ENCODE results near the gene TOM1. TPM values are rescaled to one million over a fixed set of nuclear protein-coding genes. Genes with fewer than 3 reads are reported as not detected.

The TOM1 gene
- total and polyA plus RNA-seq, 2 of the 13 experiments (the other 11 are each of a cell fraction or from before 2014, with no cell fraction given): 30.8 to 87.3 TPM

- TF ChIP-seq TCF7 (IDR thresholded peaks at IDR 0.05; ENCODE audit: low read depth) (no peak), SATB2 (CRISPR knock-in tag; IDR thresholded peaks at IDR 0.05) (no peak), U2AF2 (IDR thresholded peaks at IDR 0.05; ENCODE audit: low read depth, low read length) (no peak), ZNF263 (CRISPR knock-in tag; IDR thresholded peaks at IDR 0.05) (no peak), RFX5 (IDR thresholded peaks at IDR 0.05; ENCODE audit: low read depth, low read length) (no peak), ZMYM4 (CRISPR knock-in tag; IDR thresholded peaks at IDR 0.05) (no peak), FOXJ3 (CRISPR knock-in tag; IDR thresholded peaks at IDR 0.05; ENCODE audit: borderline replicate concordance) (no peak), PAX8 (CRISPR knock-in tag; IDR thresholded peaks at IDR 0.05; ENCODE audit: borderline replicate concordance) (no peak), MLLT10 (CRISPR knock-in tag; IDR thresholded peaks at IDR 0.05) (no peak), SP140L (CRISPR knock-in tag; IDR thresholded peaks at IDR 0.05; ENCODE audit: borderline replicate concordance) (no peak)
These were observed 24.4 kb downstream of the TOM1 start (continued) for GRCh38 chr22:35324067-35324466.

DNA sequence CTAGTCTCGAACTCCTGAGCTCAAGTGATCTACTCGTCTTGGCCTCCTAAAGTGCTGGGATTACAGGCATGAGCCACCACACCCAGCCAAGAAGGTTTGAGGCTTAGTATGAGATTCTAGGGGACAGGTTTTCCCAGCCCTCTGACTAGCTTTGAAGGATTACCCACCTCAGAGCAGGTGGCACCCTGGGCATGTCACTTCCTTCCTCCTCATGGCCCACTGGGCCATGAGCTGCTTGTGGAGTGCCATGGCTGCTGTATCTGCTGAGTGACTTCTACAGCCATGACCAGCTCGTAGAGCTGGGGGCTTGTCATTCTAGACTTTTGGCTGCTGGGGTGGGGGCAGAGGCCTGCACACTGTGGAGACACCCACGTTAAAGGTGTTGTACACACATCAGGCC, 25.1 kb downstream of the TOM1 start:
- H3K9me3 ChIP-seq (ENCODE audit: low read length): no peaks in the 10 kb centered on the region
- BruUV-seq (replicated peaks): no TSS peak
- DNase-seq (ENCODE audit: low spot score) (no peak), FAIRE-seq (no peak), ATAC-seq (no peak)
- H3K4me2 ChIP-seq (ENCODE audit: low read depth, low read length): no peak overlapping the region
- in situ Hi-C loops (cut with HindIII; ENCODE audit: extremely low pct_ligation_motif_present, low pct_unique_long_range_greater_than_20kb) (no loop called here), intact Hi-C loops (cut with micrococcal nuclease; ENCODE audit: unreplicated experiment) (loop anchor here (5.0 kb wide), 1 partner anchor 67 kb away; the partner anchor contains the start of gene HMGXB4)
- no peaks in the 10 kb centered on the region for H4K20me1 ChIP-seq (ENCODE audit: insufficient read depth, low read length)
- WGBS (ENCODE audit: low lambda C conversion rate): 94% methylated on average over 4 of the region's 4 CpGs
- H3K36me3 ChIP-seq (replicated peaks in 1 of 2; ENCODE audit: control insufficient read depth in 1 of 2, insufficient read depth in 2 of 2, low read length in 2 of 2): peaks cover 36 to 66% of the 10 kb centered on the region in 2 experiments
- no peak overlapping the region for H3K9ac ChIP-seq (ENCODE audit: insufficient read depth, low read depth, low read length)
- no peaks in the 10 kb centered on the region for H3K27me3 ChIP-seq (ENCODE audit: control insufficient read depth in 1 of 2, insufficient read depth in 2 of 2, low read length in 2 of 2)
- no peaks in the 10 kb centered on the region for H3K79me2 ChIP-seq (ENCODE audit: insufficient read depth, low read length)
- no peak overlapping the region for H3K27ac ChIP-seq (ENCODE audit: extremely low read length, insufficient read depth, low read length)
- ChIA-PET CTCF (ENCODE audit: low intra/inter-chr PET ratio, low total read pairs) (no interaction called here), POLR2A (no interaction called here)
- no peak overlapping the region for H3K4me3 ChIP-seq (replicated peaks in 1 of 3; ENCODE audit: insufficient read depth in 1 of 3, low read depth in 2 of 3, low read length in 3 of 3)
- no peak overlapping the region for H2AFZ ChIP-seq (ENCODE audit: low read length)
- peaks cover 30% of the 10 kb centered on the region for H3K4me1 ChIP-seq (ENCODE audit: insufficient read depth, low read length)
- TF ChIP-seq ATF7-NPFF (CRISPR knock-in tag; IDR thresholded peaks at IDR 0.05; ENCODE audit: low read depth) (no peak), SKI (IDR thresholded peaks at IDR 0.05; ENCODE audit: partially characterized antibody) (no peak), ZNF382 (CRISPR knock-in tag; IDR thresholded peaks at IDR 0.05; ENCODE audit: borderline replicate concordance) (no peak), REL (CRISPR knock-in tag; conservative IDR thresholded peaks at IDR 0.05) (no peak), ZSCAN29 (CRISPR knock-in tag; conservative IDR thresholded peaks at IDR 0.05) (no peak), ZNF563 (CRISPR knock-in tag; IDR thresholded peaks at IDR 0.05) (no peak), IKZF5 (CRISPR knock-in tag; IDR thresholded peaks at IDR 0.05) (no peak), U2AF1 (optimal IDR thresholded peaks at IDR 0.05; ENCODE audit: low read depth, low read length) (no peak), SALL1 (CRISPR knock-in tag; IDR thresholded peaks at IDR 0.05) (no peak), BCL6 (CRISPR knock-in tag; IDR thresholded peaks at IDR 0.05) (no peak), HOXA9 (CRISPR knock-in tag; IDR thresholded peaks at IDR 0.05; ENCODE audit: borderline replicate concordance) (no peak), HOMEZ (CRISPR knock-in tag; IDR thresholded peaks at IDR 0.05; ENCODE audit: low read depth) (no peak), PHB2 (IDR thresholded peaks at IDR 0.05; ENCODE audit: partially characterized antibody) (no peak), RFX5 (IDR thresholded peaks at IDR 0.05; ENCODE audit: low read depth, low read length) (no peak), GLI4 (CRISPR knock-in tag; IDR thresholded peaks at IDR 0.05; ENCODE audit: borderline replicate concordance) (no peak), NCOA2 (CRISPR knock-in tag; IDR thresholded peaks at IDR 0.05) (no peak), CHD4 (IDR thresholded peaks at IDR 0.05; ENCODE audit: borderline replicate concordance, low read length) (no peak)
